HepG2 (cell line): ENCODE data around the gene TAMALIN. TPM values are rescaled to one million over a fixed set of nuclear protein-coding genes. Genes with fewer than 3 reads are reported as not detected.

Experiments used
- CCDC6 ChIP-seq: sonication (generic); formaldehyde crosslinking; IDR thresholded peaks from 2 replicates; pipeline ENCODE4 v1.8.1; 2022; ENCODE audit warnings: mild to moderate bottlenecking, missing genetic modification reagents, moderate library complexity
- FLYWCH1 ChIP-seq: sonication (generic); formaldehyde crosslinking; IDR thresholded peaks from 2 replicates; pipeline ENCODE4 v1.8.1; 2023; ENCODE audit warnings: mild to moderate bottlenecking, missing genetic modification reagents
- FOXP1 ChIP-seq, 2 experiments: fragments of 450-650 bp in 1 of 2; IDR thresholded peaks; 2 replicates each; pipeline ENCODE4 v1.6.1; 2017 to 2018; ENCODE audit warnings: antibody characterized with exemption in 1 of 2
- GABPB1 ChIP-seq: IDR thresholded peaks from 2 replicates; pipeline ENCODE4 v1.6.1; 2016; ENCODE audit warnings: mild to moderate bottlenecking, missing genetic modification reagents, moderate library complexity, missing compliant biosample characterization
- HNF4A ChIP-seq: sonication (generic); formaldehyde crosslinking; IDR thresholded peaks from 2 replicates; pipeline ENCODE4 v1.4.0; 2020; ENCODE audit warnings: missing genetic modification reagents
- KAT8 ChIP-seq: IDR thresholded peaks from 2 replicates; pipeline ENCODE4 v1.6.1; 2016; ENCODE audit warnings: missing genetic modification reagents, missing compliant biosample characterization
- KDM1A ChIP-seq: IDR thresholded peaks from 2 replicates; pipeline ENCODE4 v1.6.1; 2016; ENCODE audit warnings: missing compliant biosample characterization
- MED1 ChIP-seq: sonication (generic); formaldehyde crosslinking; IDR thresholded peaks from 2 replicates; pipeline ENCODE4 v1.4.0; 2020; ENCODE audit warnings: missing genetic modification reagents
- MIXL1 ChIP-seq: IDR thresholded peaks from 2 replicates; pipeline ENCODE4 v1.6.1; 2016
- RAD21 ChIP-seq: fragments of 450-650 bp; formaldehyde crosslinking; IDR thresholded peaks from 2 replicates; pipeline ENCODE4 v1.5.0; 2020; ENCODE audit warnings: mild to moderate bottlenecking
- SNAPC2 ChIP-seq: sonication (generic); formaldehyde crosslinking; IDR thresholded peaks from 2 replicates; pipeline ENCODE4 v1.8.1; 2022; ENCODE audit warnings: mild to moderate bottlenecking, missing genetic modification reagents
- TCF7 ChIP-seq: sonication (generic); IDR thresholded peaks from 2 replicates; pipeline ENCODE4 v1.6.1; 2016; ENCODE audit warnings: antibody characterized with exemption, low read depth
- ZNF205 ChIP-seq: IDR thresholded peaks from 2 replicates; pipeline ENCODE4 v1.6.1; 2018; ENCODE audit warnings: missing biosample characterization, missing genetic modification reagents
- ZNF460 ChIP-seq: sonication (generic); formaldehyde crosslinking; IDR thresholded peaks from 2 replicates; pipeline ENCODE4 v1.5.1; 2020; ENCODE audit warnings: missing genetic modification reagents, mild to moderate bottlenecking, borderline replicate concordance
- polyA plus RNA-seq, 8 experiments: library from polyadenylated mRNA; depleted of rRNA in 3 of 8; stranded (reverse) in 7 of 8; unstranded in 1 of 8; fragments of >200 nt; fragmentation: Illumina TruSeq in 4 of 8; extraction: Trizol in 4 of 8; gene quantifications; 2 replicates each; pipeline versions ENCODE4 v1.2.1 to v1.2.3, GENCODE V29; 2011 to 2016; ENCODE audit warnings: low read depth in 4 of 8, missing spikeins in 1 of 8, mixed read lengths in 1 of 8; ENCODE audit not compliant: insufficient read depth in 1 of 8
- total RNA-seq, 5 experiments: library from RNA; depleted of rRNA; stranded (reverse); fragments of >200 nt; fragmentation: Illumina TruSeq; extraction: Trizol; gene quantifications; 2 replicates each; pipeline ENCODE4 v1.2.3, GENCODE V29; 2016; ENCODE audit warnings: low read depth in 1 of 5
- TF ChIP-seq, protein P1 (sequence below): sonication (generic); formaldehyde crosslinking; IDR thresholded peaks from 2 replicates; pipeline ENCODE4 v1.8.0; 2022; ENCODE audit warnings: missing genetic modification reagents, low read depth, mild to moderate bottlenecking, borderline replicate concordance
- TF ChIP-seq, protein P2 (sequence below): sonication (generic); formaldehyde crosslinking; IDR thresholded peaks from 2 replicates; pipeline ENCODE4 v1.4.0; 2020; ENCODE audit warnings: missing genetic modification reagents
- TF ChIP-seq, protein P3 (sequence below): sonication (generic); formaldehyde crosslinking; IDR thresholded peaks from 2 replicates; pipeline ENCODE4 v1.4.0; 2020; ENCODE audit warnings: missing genetic modification reagents
- TF ChIP-seq, protein P4 (sequence below): sonication (generic); formaldehyde crosslinking; IDR thresholded peaks from 2 replicates; pipeline ENCODE4 v1.9.0; 2022; ENCODE audit warnings: low read depth, missing genetic modification reagents
- TF ChIP-seq, protein P5 (sequence below): sonication (generic); formaldehyde crosslinking; IDR thresholded peaks from 2 replicates; pipeline ENCODE4 v1.4.0; 2020; ENCODE audit warnings: missing genetic modification reagents, borderline replicate concordance

TAMALIN gene
- total and polyA plus RNA-seq, 2 of the 13 experiments (the other 11 are each of a cell fraction or from before 2014, with no cell fraction given), result 2.9 to 10.9 TPM

DNA sequence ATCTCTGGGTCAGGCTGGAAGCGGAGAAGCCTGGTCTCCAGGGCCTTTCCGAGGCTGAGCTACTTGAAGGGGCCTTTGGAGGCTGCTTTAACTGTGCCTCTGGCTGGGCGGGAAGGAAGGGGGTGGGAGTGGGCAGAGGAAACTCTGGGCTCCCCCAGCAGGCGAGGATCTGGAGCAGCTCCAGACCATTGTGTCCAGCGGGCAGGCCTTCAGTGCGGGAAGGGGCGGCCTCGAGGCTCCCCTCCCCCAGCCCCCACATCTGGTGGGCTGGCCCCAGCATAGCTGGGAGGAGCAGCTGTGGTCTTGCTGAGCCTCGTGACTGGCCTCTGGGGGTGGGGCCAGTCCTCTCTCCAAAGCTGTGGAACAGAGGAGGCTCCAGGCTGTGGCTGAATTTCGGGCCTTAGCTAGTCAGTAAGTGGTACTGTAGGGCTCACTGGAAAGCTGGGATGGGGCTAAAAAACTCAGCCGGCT, 3.4 kb downstream of the TAMALIN start (continued):
- TF ChIP-seq MIXL1 (no peak), ZNF205 (CRISPR knock-in tag) (no peak), TCF7 (no peak), KAT8 (CRISPR knock-in tag) (peak; percentile 22; the same call in 1 of the 2 replicates), RAD21 (no peak), ZNF460 (CRISPR knock-in tag) (no peak), SNAPC2 (CRISPR knock-in tag) (no peak), CCDC6 (no peak), MED1 (0 out of 2 replicates have a peak, but pooled peaks have one; percentile 6), HNF4A (CRISPR knock-in tag) (peak; percentile 30; the same call in 1 of the 2 replicates), FLYWCH1 (no peak), KDM1A (CRISPR knock-in tag) (no peak), GABPB1 (CRISPR knock-in tag) (no peak; the same call in 1 of the 2 replicates), FOXP1 (IDR thresholded peaks at IDR 0.05) (no peak), FOXP1 (CRISPR knock-in tag; IDR thresholded peaks at IDR 0.05) (0 out of 2 replicates have a peak, but pooled peaks have one; percentile 8)
- TF ChIP-seq, protein P1, sequence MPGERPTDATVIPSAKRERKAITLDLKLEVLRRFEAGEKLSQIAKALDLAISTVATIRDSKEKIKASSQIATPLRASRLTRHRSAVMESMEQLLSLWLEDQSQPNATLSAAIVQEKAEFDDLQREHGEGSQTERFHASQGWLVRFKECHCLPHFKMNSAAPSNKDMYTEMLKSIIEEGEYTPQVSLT (CRISPR knock-in tag), result no peak
- TF ChIP-seq, protein P2, sequence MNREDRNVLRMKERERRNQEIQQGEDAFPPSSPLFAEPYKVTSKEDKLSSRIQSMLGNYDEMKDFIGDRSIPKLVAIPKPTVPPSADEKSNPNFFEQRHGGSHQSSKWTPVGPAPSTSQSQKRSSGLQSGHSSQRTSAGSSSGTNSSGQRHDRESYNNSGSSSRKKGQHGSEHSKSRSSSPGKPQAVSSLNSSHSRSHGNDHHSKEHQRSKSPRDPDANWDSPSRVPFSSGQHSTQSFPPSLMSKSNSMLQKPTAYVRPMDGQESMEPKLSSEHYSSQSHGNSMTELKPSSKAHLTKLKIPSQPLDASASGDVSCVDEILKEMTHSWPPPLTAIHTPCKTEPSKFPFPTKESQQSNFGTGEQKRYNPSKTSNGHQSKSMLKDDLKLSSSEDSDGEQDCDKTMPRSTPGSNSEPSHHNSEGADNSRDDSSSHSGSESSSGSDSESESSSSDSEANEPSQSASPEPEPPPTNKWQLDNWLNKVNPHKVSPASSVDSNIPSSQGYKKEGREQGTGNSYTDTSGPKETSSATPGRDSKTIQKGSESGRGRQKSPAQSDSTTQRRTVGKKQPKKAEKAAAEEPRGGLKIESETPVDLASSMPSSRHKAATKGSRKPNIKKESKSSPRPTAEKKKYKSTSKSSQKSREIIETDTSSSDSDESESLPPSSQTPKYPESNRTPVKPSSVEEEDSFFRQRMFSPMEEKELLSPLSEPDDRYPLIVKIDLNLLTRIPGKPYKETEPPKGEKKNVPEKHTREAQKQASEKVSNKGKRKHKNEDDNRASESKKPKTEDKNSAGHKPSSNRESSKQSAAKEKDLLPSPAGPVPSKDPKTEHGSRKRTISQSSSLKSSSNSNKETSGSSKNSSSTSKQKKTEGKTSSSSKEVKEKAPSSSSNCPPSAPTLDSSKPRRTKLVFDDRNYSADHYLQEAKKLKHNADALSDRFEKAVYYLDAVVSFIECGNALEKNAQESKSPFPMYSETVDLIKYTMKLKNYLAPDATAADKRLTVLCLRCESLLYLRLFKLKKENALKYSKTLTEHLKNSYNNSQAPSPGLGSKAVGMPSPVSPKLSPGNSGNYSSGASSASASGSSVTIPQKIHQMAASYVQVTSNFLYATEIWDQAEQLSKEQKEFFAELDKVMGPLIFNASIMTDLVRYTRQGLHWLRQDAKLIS, result no peak
- TF ChIP-seq, protein P3, sequence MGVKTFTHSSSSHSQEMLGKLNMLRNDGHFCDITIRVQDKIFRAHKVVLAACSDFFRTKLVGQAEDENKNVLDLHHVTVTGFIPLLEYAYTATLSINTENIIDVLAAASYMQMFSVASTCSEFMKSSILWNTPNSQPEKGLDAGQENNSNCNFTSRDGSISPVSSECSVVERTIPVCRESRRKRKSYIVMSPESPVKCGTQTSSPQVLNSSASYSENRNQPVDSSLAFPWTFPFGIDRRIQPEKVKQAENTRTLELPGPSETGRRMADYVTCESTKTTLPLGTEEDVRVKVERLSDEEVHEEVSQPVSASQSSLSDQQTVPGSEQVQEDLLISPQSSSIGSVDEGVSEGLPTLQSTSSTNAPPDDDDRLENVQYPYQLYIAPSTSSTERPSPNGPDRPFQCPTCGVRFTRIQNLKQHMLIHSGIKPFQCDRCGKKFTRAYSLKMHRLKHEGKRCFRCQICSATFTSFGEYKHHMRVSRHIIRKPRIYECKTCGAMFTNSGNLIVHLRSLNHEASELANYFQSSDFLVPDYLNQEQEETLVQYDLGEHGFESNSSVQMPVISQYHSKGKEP (CRISPR knock-in tag), result no peak
- TF ChIP-seq, protein P4, sequence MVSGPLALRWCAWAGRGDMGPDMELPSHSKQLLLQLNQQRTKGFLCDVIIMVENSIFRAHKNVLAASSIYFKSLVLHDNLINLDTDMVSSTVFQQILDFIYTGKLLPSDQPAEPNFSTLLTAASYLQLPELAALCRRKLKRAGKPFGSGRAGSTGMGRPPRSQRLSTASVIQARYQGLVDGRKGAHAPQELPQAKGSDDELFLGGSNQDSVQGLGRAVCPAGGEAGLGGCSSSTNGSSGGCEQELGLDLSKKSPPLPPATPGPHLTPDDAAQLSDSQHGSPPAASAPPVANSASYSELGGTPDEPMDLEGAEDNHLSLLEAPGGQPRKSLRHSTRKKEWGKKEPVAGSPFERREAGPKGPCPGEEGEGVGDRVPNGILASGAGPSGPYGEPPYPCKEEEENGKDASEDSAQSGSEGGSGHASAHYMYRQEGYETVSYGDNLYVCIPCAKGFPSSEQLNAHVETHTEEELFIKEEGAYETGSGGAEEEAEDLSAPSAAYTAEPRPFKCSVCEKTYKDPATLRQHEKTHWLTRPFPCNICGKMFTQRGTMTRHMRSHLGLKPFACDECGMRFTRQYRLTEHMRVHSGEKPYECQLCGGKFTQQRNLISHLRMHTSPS (CRISPR knock-in tag), result no peak
- TF ChIP-seq, protein P5, sequence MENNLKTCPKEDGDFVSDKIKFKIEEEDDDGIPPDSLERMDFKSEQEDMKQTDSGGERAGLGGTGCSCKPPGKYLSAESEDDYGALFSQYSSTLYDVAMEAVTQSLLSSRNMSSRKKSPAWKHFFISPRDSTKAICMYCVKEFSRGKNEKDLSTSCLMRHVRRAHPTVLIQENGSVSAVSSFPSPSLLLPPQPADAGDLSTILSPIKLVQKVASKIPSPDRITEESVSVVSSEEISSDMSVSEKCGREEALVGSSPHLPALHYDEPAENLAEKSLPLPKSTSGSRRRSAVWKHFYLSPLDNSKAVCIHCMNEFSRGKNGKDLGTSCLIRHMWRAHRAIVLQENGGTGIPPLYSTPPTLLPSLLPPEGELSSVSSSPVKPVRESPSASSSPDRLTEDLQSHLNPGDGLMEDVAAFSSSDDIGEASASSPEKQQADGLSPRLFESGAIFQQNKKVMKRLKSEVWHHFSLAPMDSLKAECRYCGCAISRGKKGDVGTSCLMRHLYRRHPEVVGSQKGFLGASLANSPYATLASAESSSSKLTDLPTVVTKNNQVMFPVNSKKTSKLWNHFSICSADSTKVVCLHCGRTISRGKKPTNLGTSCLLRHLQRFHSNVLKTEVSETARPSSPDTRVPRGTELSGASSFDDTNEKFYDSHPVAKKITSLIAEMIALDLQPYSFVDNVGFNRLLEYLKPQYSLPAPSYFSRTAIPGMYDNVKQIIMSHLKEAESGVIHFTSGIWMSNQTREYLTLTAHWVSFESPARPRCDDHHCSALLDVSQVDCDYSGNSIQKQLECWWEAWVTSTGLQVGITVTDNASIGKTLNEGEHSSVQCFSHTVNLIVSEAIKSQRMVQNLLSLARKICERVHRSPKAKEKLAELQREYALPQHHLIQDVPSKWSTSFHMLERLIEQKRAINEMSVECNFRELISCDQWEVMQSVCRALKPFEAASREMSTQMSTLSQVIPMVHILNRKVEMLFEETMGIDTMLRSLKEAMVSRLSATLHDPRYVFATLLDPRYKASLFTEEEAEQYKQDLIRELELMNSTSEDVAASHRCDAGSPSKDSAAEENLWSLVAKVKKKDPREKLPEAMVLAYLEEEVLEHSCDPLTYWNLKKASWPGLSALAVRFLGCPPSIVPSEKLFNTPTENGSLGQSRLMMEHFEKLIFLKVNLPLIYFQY (CRISPR knock-in tag), result no peak
